NT2/D1 (cell line): ENCODE data around the gene SYVN1.

Experiments used
- YY1 ChIP-seq: IDR thresholded peaks from 2 replicates; pipeline ENCODE4 v1.6.1; 2011; ENCODE audit not compliant: insufficient read length, insufficient read depth
- ZNF274 ChIP-seq: IDR thresholded peaks from 2 replicates; pipeline ENCODE4 v1.6.1; 2011; ENCODE audit warnings: mild to moderate bottlenecking, low read depth, low read length

DNA sequence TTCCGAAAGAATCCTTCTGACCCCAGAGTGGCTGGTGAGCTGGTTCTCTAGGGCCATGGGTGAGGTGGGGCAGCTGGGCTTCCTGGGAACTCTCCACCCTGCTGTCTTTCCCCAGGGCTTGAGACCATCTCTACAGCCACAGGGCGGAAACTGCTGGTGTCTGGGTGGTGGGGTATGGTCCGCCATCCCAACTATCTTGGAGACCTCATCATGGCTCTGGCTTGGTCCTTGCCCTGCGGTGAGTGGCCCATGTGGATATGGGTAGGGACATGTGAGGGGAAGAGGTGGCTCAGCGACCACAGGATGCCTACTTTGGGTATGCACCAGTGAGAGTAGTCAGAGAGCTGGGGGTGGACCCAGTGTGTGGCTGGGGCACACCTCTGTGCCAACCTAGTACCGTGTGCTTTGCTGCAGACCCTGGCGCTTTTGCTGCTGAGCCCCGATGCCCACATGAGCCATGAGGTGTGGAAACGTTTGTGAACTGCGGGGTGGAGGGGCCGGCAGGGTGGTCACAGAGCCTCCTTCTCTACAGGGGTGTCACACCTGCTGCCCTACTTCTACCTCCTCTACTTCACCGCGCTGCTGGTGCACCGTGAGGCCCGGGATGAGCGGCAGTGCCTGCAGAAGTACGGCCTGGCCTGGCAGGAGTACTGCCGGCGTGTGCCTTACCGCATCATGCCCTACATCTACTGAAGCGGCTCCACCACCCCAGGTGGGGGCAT, 18.8 kb downstream of the SYVN1 start:
- TF ChIP-seq YY1: no peak
- TF ChIP-seq ZNF274: no peak
